NB4 (cell line): ENCODE results near the gene AMOTL1.

Experiments
- DNase-seq: peaks from one replicate; pipeline ENCODE4 v3.0.0; 2010; ENCODE audit warnings: low read depth
- H3K4me3 ChIP-seq: one replicate; pipeline ENCODE4 v1.5.1; 2011; ENCODE audit warnings: mild to moderate bottlenecking, low read depth, low read length, moderate library complexity
- MYC ChIP-seq: IDR thresholded peaks from 2 replicates; pipeline ENCODE4 v1.6.1; 2011; ENCODE audit warnings: low read depth, low read length
- POLR2A ChIP-seq: IDR thresholded peaks from 2 replicates; pipeline ENCODE4 v1.6.1; 2011; ENCODE audit warnings: mild to moderate bottlenecking; ENCODE audit not compliant: insufficient read length; ENCODE audit errors: extremely low read depth
- TF ChIP-seq, protein P1 (sequence below): IDR thresholded peaks from one replicate; pipeline ENCODE4 v1.5.1; 2012; ENCODE audit warnings: low read depth, low read length
- TF ChIP-seq, protein P2 (sequence below): IDR thresholded peaks from 2 replicates; pipeline ENCODE4 v1.6.1; 2011; ENCODE audit warnings: low read depth, low read length

The AMOTL1 gene

DNA sequence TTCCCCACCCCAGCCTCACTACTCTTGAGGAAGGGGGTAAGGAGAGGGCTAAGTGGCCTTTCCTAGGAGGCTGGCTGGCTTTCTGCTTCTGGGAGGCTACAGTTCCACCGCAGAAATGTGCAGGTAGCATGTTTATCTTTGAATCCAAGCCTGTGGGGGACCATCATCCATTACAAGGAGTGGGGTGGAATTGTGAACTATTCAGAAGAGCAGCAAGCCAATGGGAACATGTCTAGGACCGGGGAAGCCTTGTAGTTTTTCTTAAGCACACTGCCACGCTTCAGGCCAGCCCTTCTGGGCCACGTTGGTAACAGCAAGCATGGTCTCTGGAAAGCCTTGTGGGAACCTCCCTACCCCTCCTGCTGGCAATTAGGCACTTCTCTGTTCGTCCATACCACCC is 100.3 kb downstream of the AMOTL1 start:
- H3K4me3 ChIP-seq: no peak overlapping the region
- DNase-seq: no peak
- TF ChIP-seq, protein P1, sequence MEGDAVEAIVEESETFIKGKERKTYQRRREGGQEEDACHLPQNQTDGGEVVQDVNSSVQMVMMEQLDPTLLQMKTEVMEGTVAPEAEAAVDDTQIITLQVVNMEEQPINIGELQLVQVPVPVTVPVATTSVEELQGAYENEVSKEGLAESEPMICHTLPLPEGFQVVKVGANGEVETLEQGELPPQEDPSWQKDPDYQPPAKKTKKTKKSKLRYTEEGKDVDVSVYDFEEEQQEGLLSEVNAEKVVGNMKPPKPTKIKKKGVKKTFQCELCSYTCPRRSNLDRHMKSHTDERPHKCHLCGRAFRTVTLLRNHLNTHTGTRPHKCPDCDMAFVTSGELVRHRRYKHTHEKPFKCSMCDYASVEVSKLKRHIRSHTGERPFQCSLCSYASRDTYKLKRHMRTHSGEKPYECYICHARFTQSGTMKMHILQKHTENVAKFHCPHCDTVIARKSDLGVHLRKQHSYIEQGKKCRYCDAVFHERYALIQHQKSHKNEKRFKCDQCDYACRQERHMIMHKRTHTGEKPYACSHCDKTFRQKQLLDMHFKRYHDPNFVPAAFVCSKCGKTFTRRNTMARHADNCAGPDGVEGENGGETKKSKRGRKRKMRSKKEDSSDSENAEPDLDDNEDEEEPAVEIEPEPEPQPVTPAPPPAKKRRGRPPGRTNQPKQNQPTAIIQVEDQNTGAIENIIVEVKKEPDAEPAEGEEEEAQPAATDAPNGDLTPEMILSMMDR: no peak
- TF ChIP-seq, protein P2, sequence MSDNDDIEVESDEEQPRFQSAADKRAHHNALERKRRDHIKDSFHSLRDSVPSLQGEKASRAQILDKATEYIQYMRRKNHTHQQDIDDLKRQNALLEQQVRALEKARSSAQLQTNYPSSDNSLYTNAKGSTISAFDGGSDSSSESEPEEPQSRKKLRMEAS: no peak
- TF ChIP-seq MYC (no peak), POLR2A (no peak)

DNA sequence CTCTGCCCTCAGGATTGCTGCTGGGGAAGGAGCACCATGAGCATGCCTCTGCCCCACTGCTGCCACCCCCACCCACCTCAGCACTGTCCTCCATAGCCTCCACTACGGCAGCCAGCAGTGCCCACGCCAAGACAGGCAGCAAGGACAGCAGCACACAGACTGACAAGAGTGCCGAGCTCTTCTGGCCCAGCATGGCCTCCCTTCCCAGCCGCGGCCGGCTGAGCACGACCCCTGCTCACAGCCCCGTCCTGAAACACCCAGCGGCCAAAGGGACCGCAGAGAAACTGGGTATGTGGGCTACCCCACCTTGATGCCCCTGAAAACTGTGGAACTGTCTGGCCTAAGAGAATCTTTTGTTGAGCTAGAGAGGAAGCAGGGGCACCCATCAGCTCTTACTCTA is 101.0 kb downstream of the AMOTL1 start:
- no peak for DNase-seq
- H3K4me3 ChIP-seq: no peak overlapping the region
- TF ChIP-seq, protein P1: no peak
- TF ChIP-seq POLR2A (no peak), MYC (no peak)
- TF ChIP-seq, protein P2: no peak

DNA sequence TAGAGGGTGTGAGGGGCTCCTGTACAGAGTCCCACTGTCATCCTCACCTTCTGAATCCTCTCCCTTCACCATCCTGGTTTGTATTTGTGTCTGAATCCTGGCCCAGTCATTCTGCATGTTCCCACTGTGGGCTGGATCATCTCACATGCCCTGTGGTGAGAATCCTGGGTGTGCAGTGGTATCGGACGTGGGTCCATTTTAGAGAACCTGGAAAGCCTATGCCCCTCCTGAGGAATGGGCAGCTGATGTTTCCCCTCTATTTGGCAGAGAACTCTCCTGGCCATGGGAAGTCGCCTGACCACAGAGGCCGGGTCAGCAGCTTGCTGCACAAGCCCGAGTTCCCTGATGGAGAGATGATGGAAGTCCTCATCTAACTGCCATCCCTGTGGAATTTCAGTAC is 102.3 kb downstream of the AMOTL1 start:
- H3K4me3 ChIP-seq: no peak overlapping the region
- DNase-seq: no peak
- TF ChIP-seq, protein P1: no peak
- TF ChIP-seq, protein P2: no peak
- no peak for TF ChIP-seq MYC
- TF ChIP-seq POLR2A: no peak

DNA sequence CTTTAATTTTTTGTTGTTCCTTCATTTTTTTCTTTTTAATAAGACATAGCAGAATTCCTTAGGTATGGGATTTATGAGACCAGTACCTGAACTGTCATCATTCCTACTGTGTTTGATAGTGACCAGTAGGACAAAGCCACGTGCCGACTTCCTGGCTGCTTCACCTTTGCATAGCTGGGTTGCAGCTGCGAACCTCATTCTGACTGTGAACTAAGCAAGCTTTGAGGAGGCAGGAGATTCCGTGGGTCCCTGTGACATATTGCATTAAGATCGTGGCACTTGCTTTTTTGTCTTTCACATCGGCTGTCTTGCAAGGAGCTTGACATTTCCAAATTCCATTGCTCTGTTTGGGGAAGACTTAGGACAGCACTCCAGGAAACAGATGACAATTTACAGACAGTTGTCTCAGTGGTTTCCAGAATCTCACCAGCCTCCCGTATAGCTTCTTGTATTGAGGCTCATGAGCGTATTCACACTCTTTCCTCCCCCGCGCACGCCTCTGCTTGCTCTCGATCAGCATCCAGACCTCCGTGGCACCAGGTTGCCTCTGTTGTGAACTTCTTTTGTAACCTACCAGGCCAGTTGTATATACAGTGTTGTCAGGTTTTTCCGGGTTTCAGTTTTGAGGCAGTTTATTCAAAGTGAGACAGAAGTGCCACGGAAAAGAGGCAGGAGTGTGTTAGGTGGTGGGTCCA is 103.5 kb downstream of the AMOTL1 start:
- H3K4me3 ChIP-seq: no peak overlapping the region
- TF ChIP-seq POLR2A (no peak), MYC (no peak)
- TF ChIP-seq, protein P1: no peak
- TF ChIP-seq, protein P2: no peak
- DNase-seq: no peak

DNA sequence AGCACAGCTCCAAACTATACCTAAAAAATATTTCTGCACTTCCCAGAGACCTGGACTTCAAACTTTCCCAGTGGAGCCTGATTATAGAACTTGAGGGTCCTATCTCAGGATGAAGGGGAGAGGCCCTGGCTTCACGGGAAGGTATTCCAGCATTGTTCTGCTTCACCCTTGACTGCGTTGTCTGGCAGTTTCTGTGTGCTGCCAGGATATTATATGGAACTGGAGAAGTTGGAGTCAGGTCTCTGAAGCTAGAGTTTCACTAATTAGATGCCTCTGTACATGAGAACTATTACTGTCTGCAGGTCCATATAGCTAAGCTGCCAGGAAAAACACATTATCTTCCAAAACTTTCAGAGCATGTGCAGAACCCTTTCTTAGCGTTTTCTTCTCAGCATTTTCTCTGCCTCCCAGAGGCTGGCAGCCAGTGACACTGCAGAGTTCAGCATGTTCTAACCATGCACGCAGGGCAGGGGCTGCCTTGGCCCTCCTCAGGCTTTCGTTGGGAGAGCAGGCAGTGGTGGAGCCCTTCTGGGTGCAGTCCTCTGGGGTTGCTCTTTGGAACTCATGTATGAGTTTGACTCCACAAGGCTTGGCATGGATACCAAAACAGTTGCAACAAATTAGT is 105.9 kb downstream of the AMOTL1 start:
- no peak overlapping the region for H3K4me3 ChIP-seq
- TF ChIP-seq, protein P1: no peak
- TF ChIP-seq, protein P2: no peak
- no peak for TF ChIP-seq POLR2A
- no peak for TF ChIP-seq MYC
- no peak for DNase-seq
